ENCODE measurements around the gene COL1A2. TPM values are rescaled to one million over a fixed set of nuclear protein-coding genes. Genes with fewer than 3 reads are reported as not detected.
A peak's percentile ranks its signal among the peaks of the same experiment; 100 is the strongest.

The COL1A2 gene
- total and polyA plus RNA-seq, 2 of the 4 experiments (the other 2 are of a cell fraction), result 1,211 to 4,454 TPM

DNA sequence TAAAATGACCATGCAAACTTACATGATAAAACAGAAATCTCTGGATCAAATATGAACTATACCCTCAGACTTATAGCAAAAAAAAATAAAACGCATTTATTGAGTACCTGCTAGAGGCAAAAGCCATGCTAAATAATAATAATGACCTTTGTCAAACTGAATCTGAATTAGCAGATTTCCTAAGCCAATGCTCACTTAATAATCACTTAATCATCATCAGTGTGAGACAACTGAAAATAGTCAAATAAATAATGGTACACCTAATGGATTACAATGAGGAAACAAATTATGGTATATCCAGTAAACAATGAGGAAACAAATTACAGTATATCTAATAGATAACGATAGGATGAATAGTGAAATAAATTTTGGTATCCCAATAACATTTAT is 37.6 kb downstream of the COL1A2 start:
- Histone ChIP-seq H4K91ac (ENCODE audit: insufficient read depth, low read depth, low read length) (no peak overlapping the region), H2AK9ac (replicated peaks; ENCODE audit: low read depth, low read length, poor library complexity) (no peak overlapping the region), H3K23ac (ENCODE audit: low read depth, low read length) (no peak overlapping the region), H2AFZ (replicated peaks; ENCODE audit: low read length, poor library complexity) (no peak overlapping the region), H2BK20ac (ENCODE audit: low read depth, low read length) (no peak overlapping the region), H3K36me3 (ENCODE audit: control insufficient read depth, insufficient read depth, low read length) (peaks cover 31% of the 10 kb centered on the region), H2BK5ac (ENCODE audit: low read depth, low read length, poor library complexity, severe bottlenecking) (no peak overlapping the region), H3K4ac (ENCODE audit: low read depth, low read length) (no peak overlapping the region), H3K4me1 (ENCODE audit: control insufficient read depth, insufficient read depth, low read length) (no peaks in the 10 kb centered on the region), H3K27me3 (ENCODE audit: control insufficient read depth, insufficient read depth, low read length) (no peaks in the 10 kb centered on the region), H3K9ac (ENCODE audit: low read depth, low read length) (no peak overlapping the region), H2AK5ac (ENCODE audit: low read depth, low read length) (no peak overlapping the region), H3K14ac (replicated peaks; ENCODE audit: low read depth, low read length) (no peak overlapping the region), H4K20me1 (ENCODE audit: insufficient read depth, low read length) (peaks cover 53% of the 10 kb centered on the region; the same call in 1 of the 2 replicates), H3K27ac (ENCODE audit: insufficient read depth, low read length) (no peak overlapping the region), H3K56ac (ENCODE audit: extremely low read depth, insufficient read depth, low read length) (no peak overlapping the region), H3K9me3 (ENCODE audit: control insufficient read depth, insufficient read depth, low read length) (no peaks in the 10 kb centered on the region), H4K8ac (ENCODE audit: low read depth in 2 of 2, low read length in 2 of 2) (no peak overlapping the region), H4K5ac (ENCODE audit: low read depth, low read length) (no peak overlapping the region), H2BK120ac (ENCODE audit: low read depth, low read length) (no peak overlapping the region), H3K79me1 (ENCODE audit: low read depth in 1 of 2, low read length in 2 of 2) (peaks cover 0 to 9% of the 10 kb centered on the region in 2 experiments; a peak in 2 of 4 replicates), H3K4me2 (ENCODE audit: low read depth, low read length) (no peak overlapping the region), H3K18ac (ENCODE audit: low read depth, low read length) (no peak overlapping the region), H3K9me1 (ENCODE audit: insufficient read depth, low read length) (0 out of 2 replicates have a peak, but pooled peaks cover 2% of the 10 kb centered on the region), H2BK15ac (ENCODE audit: low read depth, low read length) (no peak overlapping the region), H3K4me3 (ENCODE audit: insufficient read depth, low read depth, low read length) (no peak overlapping the region)
- ATAC-seq (ENCODE audit: low read depth), result peak; percentile 9; the same call in 1 of the 2 replicates
- ChIA-PET POLR2A (ENCODE audit: unreplicated experiment) (interaction anchor here (0.6 to 1.4 kb wide), 4 partner anchors 39 to 299 kb away, joined by 3 to 11 read pairs (median 4); no protein-coding TSS in a partner anchor), CTCF (interaction anchor here (2.0 to 4.2 kb wide), 3 partner anchors 137 to 144 kb away, joined by 11 to 14 read pairs (median 14); no protein-coding TSS in a partner anchor)
- no peak for DNase-seq
- dilution Hi-C loops (cut with HindIII; ENCODE audit: low sequenced_read_pairs, unreplicated experiment), result no loop called here
- no peak for TF ChIP-seq RCOR1 (IDR thresholded peaks at IDR 0.05; ENCODE audit: insufficient replicate concordance, low read length)
- no peak for TF ChIP-seq CHD1 (IDR thresholded peaks at IDR 0.05; ENCODE audit: low read depth, low read length)
- no peak for TF ChIP-seq FOS (IDR thresholded peaks at IDR 0.05; ENCODE audit: low read depth, low read length)
- no peak for TF ChIP-seq SMC3 (IDR thresholded peaks at IDR 0.05; ENCODE audit: low read depth, low read length)
- TF ChIP-seq, protein P1, sequence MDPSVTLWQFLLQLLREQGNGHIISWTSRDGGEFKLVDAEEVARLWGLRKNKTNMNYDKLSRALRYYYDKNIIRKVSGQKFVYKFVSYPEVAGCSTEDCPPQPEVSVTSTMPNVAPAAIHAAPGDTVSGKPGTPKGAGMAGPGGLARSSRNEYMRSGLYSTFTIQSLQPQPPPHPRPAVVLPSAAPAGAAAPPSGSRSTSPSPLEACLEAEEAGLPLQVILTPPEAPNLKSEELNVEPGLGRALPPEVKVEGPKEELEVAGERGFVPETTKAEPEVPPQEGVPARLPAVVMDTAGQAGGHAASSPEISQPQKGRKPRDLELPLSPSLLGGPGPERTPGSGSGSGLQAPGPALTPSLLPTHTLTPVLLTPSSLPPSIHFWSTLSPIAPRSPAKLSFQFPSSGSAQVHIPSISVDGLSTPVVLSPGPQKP (IDR thresholded peaks at IDR 0.05; ENCODE audit: borderline replicate concordance, low read depth, low read length), result no peak
- no peak for TF ChIP-seq MAZ (IDR thresholded peaks at IDR 0.05; ENCODE audit: borderline replicate concordance, low read depth, low read length)
- no peak for TF ChIP-seq CEBPB (IDR thresholded peaks at IDR 0.05; ENCODE audit: low read depth, low read length)
- TF ChIP-seq MAFK (IDR thresholded peaks at IDR 0.05; ENCODE audit: low read depth, low read length), result no peak
- TF ChIP-seq CTCF (conservative IDR thresholded peaks at IDR 0.05; ENCODE audit: low read depth, low read length), result no peak
- TF ChIP-seq USF2 (IDR thresholded peaks at IDR 0.05; ENCODE audit: low read depth, low read length), result no peak
- TF ChIP-seq RAD21 (IDR thresholded peaks at IDR 0.05; ENCODE audit: low read length), result no peak
- TF ChIP-seq BHLHE40 (IDR thresholded peaks at IDR 0.05; ENCODE audit: low read depth, low read length), result no peak
- TF ChIP-seq NFE2L2 (IDR thresholded peaks at IDR 0.05; ENCODE audit: low read depth, low read length), result no peak
- no peak; the same call in 1 of the 2 replicates for TF ChIP-seq POLR2A (IDR thresholded peaks at IDR 0.05; ENCODE audit: low read depth, low read length)
- no peak for TF ChIP-seq MXI1 (IDR thresholded peaks at IDR 0.05; ENCODE audit: borderline replicate concordance, low read depth, low read length)
- TF ChIP-seq RFX5 (IDR thresholded peaks at IDR 0.05; ENCODE audit: low read depth, low read length), result no peak
- BruUV-seq (replicated peaks), result no TSS peak
- intact Hi-C loops (cut with micrococcal nuclease), result loop anchor here (1.0 to 10.0 kb wide), 3 partner anchors 58 to 527 kb away; partner anchors contain the start of gene GNGT1
- in situ Hi-C loops (cut with MboI; ENCODE audit: low sequenced_read_pairs), result loop anchor here (5.0 to 25.0 kb wide), 2 partner anchors 135 to 520 kb away; partner anchors contain the start of genes GNG11 and GNGT1
- no CpG with 5 or more reads among the region's 2 CpGs for WGBS, 2 experiments (ENCODE audit: extremely low coverage in 2 of 2, insufficient read length in 1 of 2)
